ENCODE measurements around the gene TPRKB.
"Not testable (repeated sequence)": the region's sequence is repeated elsewhere in the genome, so short reads cannot be mapped to it uniquely, and the experiment has no call there.

The TPRKB gene

DNA sequence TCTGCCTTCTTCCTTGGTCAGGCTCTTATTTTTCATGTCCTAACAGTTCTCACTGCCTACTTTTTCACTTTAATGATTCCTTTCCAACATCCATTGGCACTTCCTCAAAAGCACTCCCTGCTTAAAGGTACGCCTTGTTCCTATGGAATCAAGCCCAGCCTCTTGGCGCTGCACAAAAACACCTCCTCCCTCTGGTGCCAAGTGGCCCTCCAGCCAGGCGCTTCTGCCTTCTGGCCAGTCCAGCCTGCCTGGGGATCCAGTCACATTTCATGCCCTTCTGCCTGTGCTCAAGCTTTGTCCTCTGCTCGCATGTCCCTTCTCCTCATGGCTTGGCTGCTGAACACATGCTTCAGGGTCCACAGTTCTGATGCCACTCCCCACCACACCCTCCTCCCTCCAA is 6.3 kb downstream of the TPRKB start:
- Histone ChIP-seq H3K4me1 (ENCODE audit: control insufficient read depth, low read depth, low read length) (no peaks in the 10 kb centered on the region), H3K4ac (ENCODE audit: low read depth, low read length) (no peak overlapping the region), H3K4me2 (ENCODE audit: low read length) (no peak overlapping the region), H3K4me3 (ENCODE audit: low read length) (no peak overlapping the region), H4K5ac (ENCODE audit: low read length) (no peak overlapping the region), H4K8ac (ENCODE audit: low read depth, low read length) (no peak overlapping the region), H3K79me1 (ENCODE audit: low read length) (no peaks in the 10 kb centered on the region), H2AK5ac (ENCODE audit: low read length) (no peak overlapping the region), H3K18ac (ENCODE audit: low read length) (no peak overlapping the region), H2BK15ac (replicated peaks; ENCODE audit: low read depth) (no peak overlapping the region), H3K56ac (ENCODE audit: low read length) (no peak overlapping the region), H2BK120ac (ENCODE audit: low read depth, low read length) (no peak overlapping the region), H3K36me3 (ENCODE audit: control insufficient read depth, insufficient read depth, low read length) (peaks cover 2% of the 10 kb centered on the region), H3K79me2 (ENCODE audit: control insufficient read depth, insufficient read depth, low read length) (no peaks in the 10 kb centered on the region), H3K27ac (ENCODE audit: low read depth, low read length) (no peak overlapping the region), H3K27me3 (ENCODE audit: insufficient read depth, low read length, poor library complexity) (no peaks in the 10 kb centered on the region), H3K23ac (ENCODE audit: low read length) (no peak overlapping the region), H3K9ac (ENCODE audit: low read length) (no peak overlapping the region), H2BK5ac (ENCODE audit: low read length) (no peak overlapping the region)
- no CpG with 5 or more reads among the region's 4 CpGs for WGBS (ENCODE audit: extremely low coverage, insufficient coverage, low lambda C conversion rate)
- no peak for DNase-seq

DNA sequence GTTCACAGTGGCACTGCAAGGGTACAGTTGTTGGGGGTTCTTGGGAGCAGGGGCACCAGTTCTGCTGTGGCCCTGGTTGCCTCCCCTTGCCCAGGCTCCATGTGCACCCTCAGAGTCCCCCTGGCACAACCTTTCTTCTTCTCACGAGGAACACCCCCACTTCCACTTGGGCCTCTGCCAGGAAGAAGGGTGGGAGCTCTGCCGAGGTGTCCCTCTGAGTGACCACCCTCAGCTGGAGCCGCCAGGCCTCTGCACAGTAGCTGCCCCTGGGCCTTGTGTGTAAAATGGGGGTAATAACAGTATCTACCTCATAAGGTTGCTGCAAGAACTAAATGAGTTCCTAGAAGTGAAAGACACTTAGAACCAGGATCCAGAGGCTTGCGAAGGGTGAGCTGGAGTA is 8.4 kb downstream of the TPRKB start:
- no peak for DNase-seq
- Histone ChIP-seq H3K4me2 (ENCODE audit: low read length) (no peak overlapping the region), H2BK15ac (replicated peaks; ENCODE audit: low read depth) (no peak overlapping the region), H4K8ac (ENCODE audit: low read depth, low read length) (no peak overlapping the region), H3K4ac (ENCODE audit: low read depth, low read length) (no peak overlapping the region), H2BK5ac (ENCODE audit: low read length) (no peak overlapping the region), H3K4me3 (ENCODE audit: low read length) (no peak overlapping the region), H3K4me1 (ENCODE audit: control insufficient read depth, low read depth, low read length) (no peaks in the 10 kb centered on the region), H3K23ac (ENCODE audit: low read length) (no peak overlapping the region), H3K79me2 (ENCODE audit: control insufficient read depth, insufficient read depth, low read length) (no peaks in the 10 kb centered on the region), H3K79me1 (ENCODE audit: low read length) (no peaks in the 10 kb centered on the region), H2AK5ac (ENCODE audit: low read length) (no peak overlapping the region), H3K56ac (ENCODE audit: low read length) (no peak overlapping the region), H2BK120ac (ENCODE audit: low read depth, low read length) (no peak overlapping the region), H4K5ac (ENCODE audit: low read length) (no peak overlapping the region), H3K9ac (ENCODE audit: low read length) (no peak overlapping the region), H3K27me3 (ENCODE audit: insufficient read depth, low read length, poor library complexity) (no peaks in the 10 kb centered on the region), H3K18ac (ENCODE audit: low read length) (no peak overlapping the region), H3K36me3 (ENCODE audit: control insufficient read depth, insufficient read depth, low read length) (peaks cover 2% of the 10 kb centered on the region), H3K27ac (ENCODE audit: low read depth, low read length) (no peak overlapping the region)
- no CpG with 5 or more reads among the region's 4 CpGs for WGBS (ENCODE audit: extremely low coverage, insufficient coverage, low lambda C conversion rate)

DNA sequence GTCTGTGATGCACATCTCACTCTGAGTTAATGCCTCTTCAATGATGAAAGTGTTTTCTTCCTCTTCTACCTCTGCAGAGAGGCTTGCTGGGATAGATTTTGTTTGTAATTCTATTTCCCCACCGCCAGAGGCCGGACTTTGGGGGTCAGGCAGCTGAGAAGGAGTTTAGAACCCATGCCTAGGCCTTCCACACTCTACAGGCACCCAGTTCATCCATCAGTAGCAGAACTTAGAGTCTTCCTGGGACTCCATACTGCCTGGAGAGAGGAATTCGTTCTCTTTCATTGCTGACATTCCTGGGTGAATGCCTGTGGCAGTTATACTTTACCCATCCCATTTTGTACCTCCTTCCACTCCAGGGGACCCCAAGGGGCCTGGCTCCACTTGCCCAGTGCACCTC is 9.1 kb downstream of the TPRKB start:
- H3K4me2 ChIP-seq (ENCODE audit: low read length): no peak overlapping the region
- no peaks in the 10 kb centered on the region for H3K27me3 ChIP-seq (ENCODE audit: insufficient read depth, low read length, poor library complexity)
- no peak overlapping the region for H3K9ac ChIP-seq (ENCODE audit: low read length)
- no peak overlapping the region for H4K5ac ChIP-seq (ENCODE audit: low read length)
- no peak overlapping the region for H2BK120ac ChIP-seq (ENCODE audit: low read depth, low read length)
- H3K18ac ChIP-seq (ENCODE audit: low read length): no peak overlapping the region
- DNase-seq: no peak
- no peak overlapping the region for H3K27ac ChIP-seq (ENCODE audit: low read depth, low read length)
- H2BK5ac ChIP-seq (ENCODE audit: low read length): no peak overlapping the region
- no peaks in the 10 kb centered on the region for H3K4me1 ChIP-seq (ENCODE audit: control insufficient read depth, low read depth, low read length)
- H3K56ac ChIP-seq (ENCODE audit: low read length): no peak overlapping the region
- no peak overlapping the region for H3K4ac ChIP-seq (ENCODE audit: low read depth, low read length)
- no peaks in the 10 kb centered on the region for H3K79me2 ChIP-seq (ENCODE audit: control insufficient read depth, insufficient read depth, low read length)
- no peak overlapping the region for H2AK5ac ChIP-seq (ENCODE audit: low read length)
- peaks cover 2% of the 10 kb centered on the region for H3K36me3 ChIP-seq (ENCODE audit: control insufficient read depth, insufficient read depth, low read length)
- no peak overlapping the region for H2BK15ac ChIP-seq (replicated peaks; ENCODE audit: low read depth)
- no CpG with 5 or more reads among the region's 3 CpGs for WGBS (ENCODE audit: extremely low coverage, insufficient coverage, low lambda C conversion rate)
- no peak overlapping the region for H3K4me3 ChIP-seq (ENCODE audit: low read length)
- no peak overlapping the region for H4K8ac ChIP-seq (ENCODE audit: low read depth, low read length)
- H3K23ac ChIP-seq (ENCODE audit: low read length): no peak overlapping the region
- no peaks in the 10 kb centered on the region for H3K79me1 ChIP-seq (ENCODE audit: low read length)

DNA sequence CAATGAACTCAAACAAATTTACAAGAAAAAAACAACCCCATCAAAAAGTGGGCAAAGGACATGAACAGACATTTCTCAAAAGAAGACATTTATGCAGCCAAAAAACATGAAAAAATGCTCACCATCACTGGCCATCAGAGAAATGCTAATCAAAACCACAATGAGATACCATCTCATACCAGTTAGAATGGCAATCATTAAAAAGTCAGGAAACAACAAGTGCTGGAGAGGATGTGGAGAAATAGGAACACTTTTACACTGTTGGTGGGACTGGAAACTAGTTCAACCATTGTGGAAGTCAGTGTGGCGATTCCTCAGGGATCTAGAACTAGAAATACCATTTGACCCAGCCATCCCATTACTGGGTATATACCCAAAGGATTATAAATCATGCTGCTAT is 10.5 kb downstream of the TPRKB start:
- H3K4me1 ChIP-seq (ENCODE audit: control insufficient read depth, low read depth, low read length); H3K9ac ChIP-seq (ENCODE audit: low read length); H3K79me2 ChIP-seq (ENCODE audit: control insufficient read depth, insufficient read depth, low read length); H3K27ac ChIP-seq (ENCODE audit: low read depth, low read length); H4K8ac ChIP-seq (ENCODE audit: low read depth, low read length); H3K18ac ChIP-seq (ENCODE audit: low read length); H4K5ac ChIP-seq (ENCODE audit: low read length); H3K36me3 ChIP-seq (ENCODE audit: control insufficient read depth, insufficient read depth, low read length); H2BK15ac ChIP-seq (replicated peaks; ENCODE audit: low read depth); H2AK5ac ChIP-seq (ENCODE audit: low read length); H3K79me1 ChIP-seq (ENCODE audit: low read length); H2BK5ac ChIP-seq (ENCODE audit: low read length); DNase-seq; H3K4me3 ChIP-seq (ENCODE audit: low read length); H3K4me2 ChIP-seq (ENCODE audit: low read length); H3K23ac ChIP-seq (ENCODE audit: low read length); H3K27me3 ChIP-seq (ENCODE audit: insufficient read depth, low read length, poor library complexity); H3K4ac ChIP-seq (ENCODE audit: low read depth, low read length); H3K56ac ChIP-seq (ENCODE audit: low read length); H2BK120ac ChIP-seq (ENCODE audit: low read depth, low read length): not testable (repeated sequence)
- no CpG with 5 or more reads among the region's 1 CpG for WGBS (ENCODE audit: extremely low coverage, insufficient coverage, low lambda C conversion rate)

DNA sequence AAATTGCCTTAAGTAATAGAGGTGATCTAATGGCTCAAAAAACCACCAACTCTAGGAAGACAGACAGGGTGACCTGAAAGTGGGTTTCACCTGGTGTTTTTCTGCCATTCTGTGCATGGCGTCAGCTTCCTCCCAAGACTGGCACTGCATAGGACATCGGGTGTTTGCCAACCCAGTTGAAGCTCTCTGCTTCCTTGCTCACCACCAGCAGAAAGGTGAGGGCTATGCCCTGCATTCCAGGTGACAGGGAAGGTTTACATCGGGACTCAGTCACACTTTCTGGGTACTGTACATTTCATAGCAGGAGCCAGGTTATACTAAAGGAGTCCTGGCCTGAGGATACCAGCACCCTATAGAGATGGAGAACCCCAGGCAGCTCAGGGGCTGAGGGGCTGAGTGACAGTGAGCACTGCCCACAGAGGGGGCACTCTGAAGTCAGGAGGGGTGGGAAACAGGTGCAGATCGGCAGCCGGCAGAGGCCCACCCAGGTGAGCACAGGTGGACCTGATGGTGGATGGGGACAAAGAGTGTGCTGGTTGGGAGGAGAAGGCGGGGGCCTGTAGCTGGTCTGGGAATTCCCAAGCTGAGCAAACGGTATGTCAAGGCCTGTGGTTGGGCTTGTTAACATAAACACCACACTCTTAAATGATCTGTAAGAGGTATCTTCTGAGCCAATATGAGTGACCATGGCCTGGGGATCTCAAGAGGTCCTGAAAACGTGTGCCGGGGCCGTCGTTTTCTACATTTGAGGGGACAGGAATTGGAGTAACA is 18.1 kb downstream of the TPRKB start:
- no peak overlapping the region for H2BK120ac ChIP-seq (ENCODE audit: low read depth, low read length)
- H3K18ac ChIP-seq (ENCODE audit: low read length): no peak overlapping the region
- no peak overlapping the region for H2AK5ac ChIP-seq (ENCODE audit: low read length)
- H3K79me1 ChIP-seq (ENCODE audit: low read length): no peaks in the 10 kb centered on the region
- no peak for DNase-seq
- H3K23ac ChIP-seq (ENCODE audit: low read length): no peak overlapping the region
- no CpG with 5 or more reads among the region's 11 CpGs for WGBS (ENCODE audit: extremely low coverage, insufficient coverage, low lambda C conversion rate)
- H3K56ac ChIP-seq (ENCODE audit: low read length): no peak overlapping the region
- H3K36me3 ChIP-seq (ENCODE audit: control insufficient read depth, insufficient read depth, low read length): no peaks in the 10 kb centered on the region
- no peak overlapping the region for H2BK5ac ChIP-seq (ENCODE audit: low read length)
- no peak overlapping the region for H3K4me3 ChIP-seq (ENCODE audit: low read length)
- no peaks in the 10 kb centered on the region for H3K27me3 ChIP-seq (ENCODE audit: insufficient read depth, low read length, poor library complexity)
- H3K4ac ChIP-seq (ENCODE audit: low read depth, low read length): no peak overlapping the region
- H3K4me2 ChIP-seq (ENCODE audit: low read length): no peak overlapping the region
- H3K79me2 ChIP-seq (ENCODE audit: control insufficient read depth, insufficient read depth, low read length): no peaks in the 10 kb centered on the region
- no peak overlapping the region for H4K5ac ChIP-seq (ENCODE audit: low read length)
- no peaks in the 10 kb centered on the region for H3K4me1 ChIP-seq (ENCODE audit: control insufficient read depth, low read depth, low read length)
- H3K27ac ChIP-seq (ENCODE audit: low read depth, low read length): no peak overlapping the region
- H4K8ac ChIP-seq (ENCODE audit: low read depth, low read length): no peak overlapping the region
- no peak overlapping the region for H2BK15ac ChIP-seq (replicated peaks; ENCODE audit: low read depth)
- no peak overlapping the region for H3K9ac ChIP-seq (ENCODE audit: low read length)

DNA sequence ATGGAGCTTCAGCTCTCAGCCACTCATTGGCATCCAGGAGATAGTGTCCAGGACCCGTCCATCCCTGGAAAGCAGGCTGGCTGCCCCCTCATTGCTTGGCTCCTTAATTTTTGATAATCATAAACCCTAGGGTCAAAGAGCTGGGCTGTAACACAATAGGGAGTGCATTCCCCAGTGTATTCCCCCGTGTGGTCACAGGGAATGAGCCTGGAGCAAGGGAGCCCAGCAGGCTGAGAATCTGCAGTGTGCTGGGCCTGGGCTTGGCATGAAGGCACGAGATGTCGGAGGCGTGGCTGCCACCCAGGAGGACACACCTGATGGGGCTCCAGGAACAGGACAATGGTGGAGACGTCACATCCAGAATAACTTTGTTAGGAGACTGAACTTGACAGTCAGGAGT is 18.7 kb downstream of the TPRKB start:
- Histone ChIP-seq H2BK120ac (ENCODE audit: low read depth, low read length) (no peak overlapping the region), H3K4ac (ENCODE audit: low read depth, low read length) (no peak overlapping the region), H3K23ac (ENCODE audit: low read length) (no peak overlapping the region), H4K5ac (ENCODE audit: low read length) (no peak overlapping the region), H3K27me3 (ENCODE audit: insufficient read depth, low read length, poor library complexity) (no peaks in the 10 kb centered on the region), H3K27ac (ENCODE audit: low read depth, low read length) (no peak overlapping the region), H3K4me3 (ENCODE audit: low read length) (no peak overlapping the region), H4K8ac (ENCODE audit: low read depth, low read length) (no peak overlapping the region), H2BK5ac (ENCODE audit: low read length) (no peak overlapping the region), H3K79me1 (ENCODE audit: low read length) (no peaks in the 10 kb centered on the region), H2BK15ac (replicated peaks; ENCODE audit: low read depth) (no peak overlapping the region), H3K18ac (ENCODE audit: low read length) (no peak overlapping the region), H3K4me2 (ENCODE audit: low read length) (no peak overlapping the region), H2AK5ac (ENCODE audit: low read length) (no peak overlapping the region), H3K79me2 (ENCODE audit: control insufficient read depth, insufficient read depth, low read length) (no peaks in the 10 kb centered on the region), H3K36me3 (ENCODE audit: control insufficient read depth, insufficient read depth, low read length) (no peaks in the 10 kb centered on the region), H3K4me1 (ENCODE audit: control insufficient read depth, low read depth, low read length) (no peaks in the 10 kb centered on the region), H3K56ac (ENCODE audit: low read length) (no peak overlapping the region), H3K9ac (ENCODE audit: low read length) (no peak overlapping the region)
- DNase-seq: no peak
- WGBS (ENCODE audit: extremely low coverage, insufficient coverage, low lambda C conversion rate): no CpG with 5 or more reads among the region's 6 CpGs

Measured in mesendoderm (in vitro differentiated cells).